HepG2 (cell line): ENCODE measurements around the gene TMEM185B. TPM values are rescaled to one million over a fixed set of nuclear protein-coding genes. Genes with fewer than 3 reads are reported as not detected.

Source experiments
- ATAC-seq: fragments of 200-7000 bp; cut with Tn5 transposase; 3 replicates; pipeline ENCODE4 v1.9.1; 2020; ENCODE audit warnings: mild to moderate bottlenecking, moderate library complexity
- BruUV-seq: library from RNA; stranded (reverse); fragments of 400-500 nt; replicated peaks from 2 replicates; lab custom pipeline; 2021; lab: Mats Ljungman, UMichigan
- CTCF ChIA-PET: fragments of 300-600 bp; formaldehyde crosslinking; extraction: SDS; loops from one replicate; lab custom pipeline; 2021; ENCODE audit warnings: low total read pairs, inconsistent platforms, low intra/inter-chr PET ratio; lab: Yijun Ruan, JAX
- POLR2A ChIA-PET: fragments of 350-600 bp; sonication (Branson Sonifier 250); formaldehyde crosslinking; loops from one replicate; lab custom pipeline; 2020; ENCODE audit warnings: antibody characterized with exemption, inconsistent platforms; lab: Yijun Ruan, JAX
- DNase-seq: peaks from one replicate; pipeline ENCODE4 v3.0.0-alpha.2; 2015; ENCODE audit warnings: low spot score
- FAIRE-seq: peaks from 3 replicates; lab custom pipeline; 2011; peaks lifted over from hg19 to GRCh38; lab: Jason Lieb, UNC
- H2AFZ ChIP-seq: one replicate; pipeline ENCODE4 v1.6.1; 2011; ENCODE audit warnings: low read length, inconsistent platforms
- H3K27ac ChIP-seq: fragments of 300-600 bp; 3 replicates; pipeline ENCODE4 v1.8.0; 2011; ENCODE audit warnings: mixed run types, mild to moderate bottlenecking, mixed read lengths, low read length, inconsistent platforms; ENCODE audit not compliant: insufficient read depth; ENCODE audit errors: extremely low read length
- H3K27me3 ChIP-seq, 2 experiments: fragments of 200-600 bp in 1 of 2; 2 replicates in 1 of 2; 3 replicates in 1 of 2; pipeline versions ENCODE4 v1.6.0 to v1.8.0; 2011; ENCODE audit warnings: low read length in 2 of 2, mild to moderate bottlenecking in 2 of 2, moderate library complexity in 2 of 2, inconsistent platforms in 1 of 2; ENCODE audit not compliant: insufficient read depth in 2 of 2, control insufficient read depth in 1 of 2
- H3K36me3 ChIP-seq, 2 experiments: fragments of 200-600 bp in 1 of 2; replicated peaks in 1 of 2; 2 replicates in 1 of 2; 3 replicates in 1 of 2; pipeline versions ENCODE4 v1.5.1 to v1.8.0; 2011; ENCODE audit warnings: low read length in 2 of 2, inconsistent platforms in 1 of 2; ENCODE audit not compliant: insufficient read depth in 2 of 2, control insufficient read depth in 1 of 2
- H3K4me1 ChIP-seq: 2 replicates; pipeline ENCODE4 v1.5.1; 2012; ENCODE audit warnings: low read length, inconsistent platforms; ENCODE audit not compliant: insufficient read depth
- H3K4me2 ChIP-seq: 2 replicates; pipeline ENCODE4 v1.6.0; 2011; ENCODE audit warnings: low read depth, low read length, inconsistent platforms
- H3K4me3 ChIP-seq, 3 experiments: fragments of 200-600 bp in 1 of 3; sonication (generic), shearing (Covaris generic) in 1 of 3; replicated peaks in 1 of 3; 2 replicates each; pipeline ENCODE4 v1.5.1; 2011 to 2016; ENCODE audit warnings: low read length in 3 of 3, inconsistent platforms in 2 of 3, low read depth in 2 of 3, mild to moderate bottlenecking in 2 of 3, control low read depth in 1 of 3, mixed read lengths in 1 of 3; ENCODE audit not compliant: insufficient read depth in 1 of 3
- H3K79me2 ChIP-seq: one replicate; pipeline ENCODE4 v1.6.1; 2011; ENCODE audit warnings: low read length, inconsistent platforms; ENCODE audit not compliant: insufficient read depth
- H3K9ac ChIP-seq: 2 replicates; pipeline ENCODE4 v1.6.0; 2011; ENCODE audit warnings: mild to moderate bottlenecking, low read depth, low read length, inconsistent platforms; ENCODE audit not compliant: insufficient read depth
- H3K9me3 ChIP-seq: 2 replicates; pipeline ENCODE4 v1.5.1; 2012; ENCODE audit warnings: mild to moderate bottlenecking, low read length
- H4K20me1 ChIP-seq: 2 replicates; pipeline ENCODE4 v1.6.0; 2011; ENCODE audit warnings: inconsistent platforms, mild to moderate bottlenecking, low read length, moderate library complexity; ENCODE audit not compliant: insufficient read depth
- ATRX ChIP-seq: sonication (generic); formaldehyde crosslinking; IDR thresholded peaks from 2 replicates; pipeline ENCODE4 v1.4.0; 2020; ENCODE audit warnings: missing genetic modification reagents, borderline replicate concordance
- CREM ChIP-seq, 2 experiments: sonication (generic) in 1 of 2; formaldehyde crosslinking in 1 of 2; IDR thresholded peaks; 2 replicates each; pipeline versions ENCODE4 v1.4.0 to v1.6.1; 2016 to 2020; ENCODE audit warnings: antibody characterized with exemption in 1 of 2, mild to moderate bottlenecking in 1 of 2, missing genetic modification reagents in 1 of 2
- PTBP1 ChIP-seq: fragments of 200-400 bp; formaldehyde crosslinking; IDR thresholded peaks from 2 replicates; pipeline ENCODE4 v1.6.1; 2018; ENCODE audit warnings: low read length, low read depth; ENCODE audit not compliant: poor library complexity, severe bottlenecking
- TMF1 ChIP-seq: sonication (generic); formaldehyde crosslinking; IDR thresholded peaks from 2 replicates; pipeline ENCODE4 v1.8.1; 2022; ENCODE audit warnings: low read depth, missing genetic modification reagents
- ZNF564 ChIP-seq: sonication (generic); formaldehyde crosslinking; IDR thresholded peaks from 2 replicates; pipeline ENCODE4 v1.8.1; 2023; ENCODE audit warnings: mild to moderate bottlenecking, missing genetic modification reagents
- WGBS: methylation state at CpG from one replicate; pipeline ENCODE4 v1.1.6; 2017; ENCODE audit warnings: low lambda C conversion rate; 5-methylcytosine and 5-hydroxymethylcytosine counted together
- in situ Hi-C: cut with HindIII; loops from 2 replicates; pipeline ENCODE4 v1.10.0; 2017; ENCODE audit warnings: low pct_unique_long_range_greater_than_20kb; ENCODE audit not compliant: extremely low pct_ligation_motif_present
- intact Hi-C: fragments of 100-400 bp; cut with micrococcal nuclease; formaldehyde crosslinking; loops from one replicate; pipeline ENCODE4 v1.10.0; 2022; ENCODE audit not compliant: unreplicated experiment
- polyA plus RNA-seq, 8 experiments: library from polyadenylated mRNA; depleted of rRNA in 3 of 8; stranded (reverse) in 7 of 8; unstranded in 1 of 8; fragments of >200 nt; fragmentation: Illumina TruSeq in 4 of 8; extraction: Trizol in 4 of 8; gene quantifications; 2 replicates each; pipeline versions ENCODE4 v1.2.1 to v1.2.3, GENCODE V29; 2011 to 2016; ENCODE audit warnings: low read depth in 4 of 8, missing spikeins in 1 of 8, mixed read lengths in 1 of 8; ENCODE audit not compliant: insufficient read depth in 1 of 8
- total RNA-seq, 5 experiments: library from RNA; depleted of rRNA; stranded (reverse); fragments of >200 nt; fragmentation: Illumina TruSeq; extraction: Trizol; gene quantifications; 2 replicates each; pipeline ENCODE4 v1.2.3, GENCODE V29; 2016; ENCODE audit warnings: low read depth in 1 of 5
- TF ChIP-seq, protein P1 (sequence below): sonication (generic); formaldehyde crosslinking; IDR thresholded peaks from 2 replicates; pipeline ENCODE4 v1.4.0; 2020; ENCODE audit warnings: missing genetic modification reagents
- TF ChIP-seq, protein P2 (sequence below): sonication (generic); formaldehyde crosslinking; IDR thresholded peaks from 2 replicates; pipeline ENCODE4 v1.9.0; 2021; ENCODE audit warnings: missing genetic modification reagents, borderline replicate concordance
- TF ChIP-seq, protein P3 (sequence below): sonication (generic); formaldehyde crosslinking; IDR thresholded peaks from 2 replicates; pipeline ENCODE4 v1.9.0; 2021; ENCODE audit warnings: missing genetic modification reagents, borderline replicate concordance

TMEM185B gene
- total and polyA plus RNA-seq, 2 of the 13 experiments (the other 11 are each of a cell fraction or from before 2014, with no cell fraction given), result 5.6 to 7.0 TPM

DNA sequence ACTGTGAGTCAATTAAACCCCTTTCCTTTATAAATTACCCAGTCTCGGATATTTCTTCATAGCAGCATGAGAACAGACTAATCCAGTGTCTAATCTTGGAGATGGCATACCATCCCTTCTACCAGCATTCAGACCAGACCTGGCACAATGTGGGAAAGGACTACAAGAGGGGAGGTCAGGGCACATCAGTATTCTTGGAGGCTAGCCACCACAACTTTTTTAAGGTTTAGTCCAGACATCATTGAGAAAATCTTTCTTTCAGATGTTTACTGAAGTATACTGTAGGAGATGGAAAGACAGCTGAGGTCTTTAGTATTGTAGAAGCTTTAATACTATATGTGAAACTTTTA is 33.4 kb upstream of the TMEM185B start:
- no peak overlapping the region for H3K27ac ChIP-seq
- POLR2A ChIA-PET, result no interaction called here
- no peaks in the 10 kb centered on the region for H3K36me3 ChIP-seq
- H4K20me1 ChIP-seq, result no peaks in the 10 kb centered on the region
- CTCF ChIA-PET, result no interaction called here
- 96% methylated on average over 1 of the region's 1 CpG for WGBS
- ATAC-seq, result no peak
- in situ Hi-C loops, result no loop called here
- H3K4me3 ChIP-seq, result no peak overlapping the region
- no peak overlapping the region for H3K4me2 ChIP-seq
- H3K79me2 ChIP-seq, result peaks cover 48% of the 10 kb centered on the region
- H3K4me1 ChIP-seq, result peaks cover 54% of the 10 kb centered on the region
- TF ChIP-seq, protein P1, sequence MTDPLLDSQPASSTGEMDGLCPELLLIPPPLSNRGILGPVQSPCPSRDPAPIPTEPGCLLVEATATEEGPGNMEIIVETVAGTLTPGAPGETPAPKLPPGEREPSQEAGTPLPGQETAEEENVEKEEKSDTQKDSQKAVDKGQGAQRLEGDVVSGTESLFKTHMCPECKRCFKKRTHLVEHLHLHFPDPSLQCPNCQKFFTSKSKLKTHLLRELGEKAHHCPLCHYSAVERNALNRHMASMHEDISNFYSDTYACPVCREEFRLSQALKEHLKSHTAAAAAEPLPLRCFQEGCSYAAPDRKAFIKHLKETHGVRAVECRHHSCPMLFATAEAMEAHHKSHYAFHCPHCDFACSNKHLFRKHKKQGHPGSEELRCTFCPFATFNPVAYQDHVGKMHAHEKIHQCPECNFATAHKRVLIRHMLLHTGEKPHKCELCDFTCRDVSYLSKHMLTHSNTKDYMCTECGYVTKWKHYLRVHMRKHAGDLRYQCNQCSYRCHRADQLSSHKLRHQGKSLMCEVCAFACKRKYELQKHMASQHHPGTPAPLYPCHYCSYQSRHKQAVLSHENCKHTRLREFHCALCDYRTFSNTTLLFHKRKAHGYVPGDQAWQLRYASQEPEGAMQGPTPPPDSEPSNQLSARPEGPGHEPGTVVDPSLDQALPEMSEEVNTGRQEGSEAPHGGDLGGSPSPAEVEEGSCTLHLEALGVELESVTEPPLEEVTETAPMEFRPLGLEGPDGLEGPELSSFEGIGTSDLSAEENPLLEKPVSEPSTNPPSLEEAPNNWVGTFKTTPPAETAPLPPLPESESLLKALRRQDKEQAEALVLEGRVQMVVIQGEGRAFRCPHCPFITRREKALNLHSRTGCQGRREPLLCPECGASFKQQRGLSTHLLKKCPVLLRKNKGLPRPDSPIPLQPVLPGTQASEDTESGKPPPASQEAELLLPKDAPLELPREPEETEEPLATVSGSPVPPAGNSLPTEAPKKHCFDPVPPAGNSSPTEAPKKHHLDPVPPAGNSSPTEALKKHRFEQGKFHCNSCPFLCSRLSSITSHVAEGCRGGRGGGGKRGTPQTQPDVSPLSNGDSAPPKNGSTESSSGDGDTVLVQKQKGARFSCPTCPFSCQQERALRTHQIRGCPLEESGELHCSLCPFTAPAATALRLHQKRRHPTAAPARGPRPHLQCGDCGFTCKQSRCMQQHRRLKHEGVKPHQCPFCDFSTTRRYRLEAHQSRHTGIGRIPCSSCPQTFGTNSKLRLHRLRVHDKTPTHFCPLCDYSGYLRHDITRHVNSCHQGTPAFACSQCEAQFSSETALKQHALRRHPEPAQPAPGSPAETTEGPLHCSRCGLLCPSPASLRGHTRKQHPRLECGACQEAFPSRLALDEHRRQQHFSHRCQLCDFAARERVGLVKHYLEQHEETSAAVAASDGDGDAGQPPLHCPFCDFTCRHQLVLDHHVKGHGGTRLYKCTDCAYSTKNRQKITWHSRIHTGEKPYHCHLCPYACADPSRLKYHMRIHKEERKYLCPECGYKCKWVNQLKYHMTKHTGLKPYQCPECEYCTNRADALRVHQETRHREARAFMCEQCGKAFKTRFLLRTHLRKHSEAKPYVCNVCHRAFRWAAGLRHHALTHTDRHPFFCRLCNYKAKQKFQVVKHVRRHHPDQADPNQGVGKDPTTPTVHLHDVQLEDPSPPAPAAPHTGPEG (CRISPR knock-in tag), result no peak
- TF ChIP-seq, protein P2, sequence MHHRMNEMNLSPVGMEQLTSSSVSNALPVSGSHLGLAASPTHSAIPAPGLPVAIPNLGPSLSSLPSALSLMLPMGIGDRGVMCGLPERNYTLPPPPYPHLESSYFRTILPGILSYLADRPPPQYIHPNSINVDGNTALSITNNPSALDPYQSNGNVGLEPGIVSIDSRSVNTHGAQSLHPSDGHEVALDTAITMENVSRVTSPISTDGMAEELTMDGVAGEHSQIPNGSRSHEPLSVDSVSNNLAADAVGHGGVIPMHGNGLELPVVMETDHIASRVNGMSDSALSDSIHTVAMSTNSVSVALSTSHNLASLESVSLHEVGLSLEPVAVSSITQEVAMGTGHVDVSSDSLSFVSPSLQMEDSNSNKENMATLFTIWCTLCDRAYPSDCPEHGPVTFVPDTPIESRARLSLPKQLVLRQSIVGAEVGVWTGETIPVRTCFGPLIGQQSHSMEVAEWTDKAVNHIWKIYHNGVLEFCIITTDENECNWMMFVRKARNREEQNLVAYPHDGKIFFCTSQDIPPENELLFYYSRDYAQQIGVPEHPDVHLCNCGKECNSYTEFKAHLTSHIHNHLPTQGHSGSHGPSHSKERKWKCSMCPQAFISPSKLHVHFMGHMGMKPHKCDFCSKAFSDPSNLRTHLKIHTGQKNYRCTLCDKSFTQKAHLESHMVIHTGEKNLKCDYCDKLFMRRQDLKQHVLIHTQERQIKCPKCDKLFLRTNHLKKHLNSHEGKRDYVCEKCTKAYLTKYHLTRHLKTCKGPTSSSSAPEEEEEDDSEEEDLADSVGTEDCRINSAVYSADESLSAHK (CRISPR knock-in tag), result no peak
- TF ChIP-seq, protein P3, sequence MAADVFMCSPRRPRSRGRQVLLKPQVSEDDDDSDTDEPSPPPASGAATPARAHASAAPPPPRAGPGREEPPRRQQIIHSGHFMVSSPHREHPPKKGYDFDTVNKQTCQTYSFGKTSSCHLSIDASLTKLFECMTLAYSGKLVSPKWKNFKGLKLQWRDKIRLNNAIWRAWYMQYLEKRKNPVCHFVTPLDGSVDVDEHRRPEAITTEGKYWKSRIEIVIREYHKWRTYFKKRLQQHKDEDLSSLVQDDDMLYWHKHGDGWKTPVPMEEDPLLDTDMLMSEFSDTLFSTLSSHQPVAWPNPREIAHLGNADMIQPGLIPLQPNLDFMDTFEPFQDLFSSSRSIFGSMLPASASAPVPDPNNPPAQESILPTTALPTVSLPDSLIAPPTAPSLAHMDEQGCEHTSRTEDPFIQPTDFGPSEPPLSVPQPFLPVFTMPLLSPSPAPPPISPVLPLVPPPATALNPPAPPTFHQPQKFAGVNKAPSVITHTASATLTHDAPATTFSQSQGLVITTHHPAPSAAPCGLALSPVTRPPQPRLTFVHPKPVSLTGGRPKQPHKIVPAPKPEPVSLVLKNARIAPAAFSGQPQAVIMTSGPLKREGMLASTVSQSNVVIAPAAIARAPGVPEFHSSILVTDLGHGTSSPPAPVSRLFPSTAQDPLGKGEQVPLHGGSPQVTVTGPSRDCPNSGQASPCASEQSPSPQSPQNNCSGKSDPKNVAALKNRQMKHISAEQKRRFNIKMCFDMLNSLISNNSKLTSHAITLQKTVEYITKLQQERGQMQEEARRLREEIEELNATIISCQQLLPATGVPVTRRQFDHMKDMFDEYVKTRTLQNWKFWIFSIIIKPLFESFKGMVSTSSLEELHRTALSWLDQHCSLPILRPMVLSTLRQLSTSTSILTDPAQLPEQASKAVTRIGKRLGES (CRISPR knock-in tag), result no peak
- TF ChIP-seq ATRX, result no peak
- TF ChIP-seq PTBP1, result no peak
- no peak for TF ChIP-seq ZNF564 (CRISPR knock-in tag)
- TF ChIP-seq TMF1 (CRISPR knock-in tag), result no peak
- TF ChIP-seq CREM (IDR thresholded peaks at IDR 0.05), result no peak
- no peak for TF ChIP-seq CREM (CRISPR knock-in tag; IDR thresholded peaks at IDR 0.05)
- TF ChIP-seq, all 625 proteins: peak for 0
- peaks cover 5% of the 10 kb centered on the region; the same call in 1 of the 2 replicates for H3K9me3 ChIP-seq
- no peak for FAIRE-seq
- H3K9ac ChIP-seq, result no peak overlapping the region
- no peak for DNase-seq
- intact Hi-C loops, result loop anchor here (10.0 kb wide), 1 partner anchor 308 kb away; no protein-coding TSS in a partner anchor
- no peaks in the 10 kb centered on the region; a peak in 1 of 5 replicates for H3K27me3 ChIP-seq
- no TSS peak for BruUV-seq
- H2AFZ ChIP-seq, result no peak overlapping the region
